Osteocyte (in vitro differentiated cells): Measurements from ENCODE around the gene HPCAL1. TPM values are rescaled to one million over a fixed set of nuclear protein-coding genes. Genes with fewer than 3 reads are reported as not detected.

ENCODE experiments used
- DNase-seq: peaks from one replicate; pipeline ENCODE4 v3.0.0; 2021; ENCODE audit warnings: mixed read lengths; ENCODE audit not compliant: unreplicated experiment; ENCODE audit errors: extremely low spot score
- H3K27ac Mint-ChIP-seq: one replicate; pipeline ENCODE4 v1.8.0; 2021; ENCODE audit warnings: mild to moderate bottlenecking, mixed read lengths; ENCODE audit not compliant: unreplicated experiment
- H3K27me3 Mint-ChIP-seq: one replicate; pipeline ENCODE4 v1.8.0; 2021; ENCODE audit warnings: mixed read lengths; ENCODE audit not compliant: unreplicated experiment
- H3K36me3 Mint-ChIP-seq: one replicate; pipeline ENCODE4 v1.8.0; 2021; ENCODE audit warnings: mixed read lengths; ENCODE audit not compliant: unreplicated experiment
- H3K4me1 Mint-ChIP-seq: one replicate; pipeline ENCODE4 v1.8.0; 2021; ENCODE audit warnings: mixed read lengths; ENCODE audit not compliant: unreplicated experiment
- H3K4me3 Mint-ChIP-seq: one replicate; pipeline ENCODE4 v1.8.0; 2021; ENCODE audit warnings: mild to moderate bottlenecking, moderate library complexity, mixed read lengths; ENCODE audit not compliant: unreplicated experiment
- H3K9me3 Mint-ChIP-seq: one replicate; pipeline ENCODE4 v1.8.0; 2021; ENCODE audit warnings: mixed read lengths; ENCODE audit not compliant: unreplicated experiment
- CTCF ChIP-seq: fragments of 200-600 bp; sonication (generic); IDR thresholded peaks from 2 replicates; pipeline ENCODE4 v1.5.0; 2021; ENCODE audit warnings: antibody characterized with exemption, mild to moderate bottlenecking, moderate library complexity
- total RNA-seq: library from RNA; stranded (reverse); gene quantifications from 2 replicates; pipeline ENCODE4 v1.2.1, GENCODE V29; 2021

HPCAL1 gene
- total RNA-seq, 1 donor from 2014 or later, result 56.8 TPM

- Mint-ChIP-seq H3K27me3 (no peaks in the 10 kb centered on the region), H3K27ac (no peak overlapping the region), H3K9me3 (no peaks in the 10 kb centered on the region), H3K4me1 (peaks cover 58% of the 10 kb centered on the region), H3K36me3 (no peaks in the 10 kb centered on the region), H3K4me3 (no peak overlapping the region)
- DNase-seq, result no peak
- TF ChIP-seq CTCF, result no peak
These were observed 82.8 kb downstream of the HPCAL1 start for GRCh38 chr2:10385501-10385900.

- Mint-ChIP-seq H3K36me3 (no peaks in the 10 kb centered on the region), H3K27me3 (no peaks in the 10 kb centered on the region), H3K4me1 (peaks cover 55% of the 10 kb centered on the region), H3K4me3 (no peak overlapping the region), H3K27ac (peak overlapping the region; percentile 69), H3K9me3 (no peaks in the 10 kb centered on the region)
- no peak for DNase-seq
- no peak for TF ChIP-seq CTCF
These were observed 83.4 kb downstream of the HPCAL1 start for GRCh38 chr2:10385933-10386773.

- no peak for DNase-seq
- TF ChIP-seq CTCF, result no peak
- Mint-ChIP-seq H3K9me3 (no peaks in the 10 kb centered on the region), H3K36me3 (no peaks in the 10 kb centered on the region), H3K27ac (no peak overlapping the region), H3K27me3 (no peaks in the 10 kb centered on the region), H3K4me1 (peaks cover 48% of the 10 kb centered on the region), H3K4me3 (no peak overlapping the region)
These were observed 84.3 kb downstream of the HPCAL1 start for GRCh38 chr2:10387033-10387432.

GRCh38 chr2:10388954-10389560, 86.4 kb downstream of the HPCAL1 start:
- no peak for TF ChIP-seq CTCF
- no peaks in the 10 kb centered on the region for H3K27me3 Mint-ChIP-seq
- H3K9me3 Mint-ChIP-seq, result no peaks in the 10 kb centered on the region
- H3K4me3 Mint-ChIP-seq, result no peak overlapping the region
- H3K36me3 Mint-ChIP-seq, result no peaks in the 10 kb centered on the region
- peaks cover 48% of the 10 kb centered on the region for H3K4me1 Mint-ChIP-seq
- H3K27ac Mint-ChIP-seq, result peak overlapping the region; percentile 56
- DNase-seq, result no peak

- no peak for DNase-seq
- Mint-ChIP-seq H3K4me3 (no peak overlapping the region), H3K9me3 (no peaks in the 10 kb centered on the region), H3K27ac (peak overlapping the region; percentile 56), H3K36me3 (no peaks in the 10 kb centered on the region), H3K27me3 (no peaks in the 10 kb centered on the region), H3K4me1 (peaks cover 43% of the 10 kb centered on the region)
- no peak for TF ChIP-seq CTCF
These were observed 86.9 kb downstream of the HPCAL1 start for GRCh38 chr2:10389573-10389972.
